ENCODE measurements around the gene DNAI2.
"Not testable (repeated sequence)": the region's sequence is repeated elsewhere in the genome, so short reads cannot be mapped to it uniquely, and the experiment has no call there.

Gene DNAI2

DNA sequence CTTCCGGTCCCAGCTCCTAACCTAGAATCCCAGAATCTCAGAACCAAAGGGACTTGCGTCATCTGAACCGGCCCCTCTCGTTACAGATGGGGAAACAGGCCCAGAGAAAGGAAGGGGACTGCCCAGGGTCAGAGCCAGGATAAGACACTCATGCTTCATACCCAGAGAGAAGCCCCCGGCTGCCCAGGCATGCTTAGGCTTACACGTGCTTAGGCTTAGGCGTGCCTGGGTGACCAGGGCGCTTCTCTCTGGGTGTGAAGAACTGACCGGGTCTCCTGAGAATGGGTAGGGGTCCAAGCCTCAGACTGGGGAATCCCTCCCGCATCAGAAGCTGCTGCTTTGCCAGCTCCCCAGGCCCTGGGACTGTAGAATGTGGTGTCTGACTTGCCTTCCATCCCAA, 29.9 kb upstream of the DNAI2 start:
- Histone ChIP-seq H3K4me3 (no peak overlapping the region), H3K27ac (no peak overlapping the region)

DNA sequence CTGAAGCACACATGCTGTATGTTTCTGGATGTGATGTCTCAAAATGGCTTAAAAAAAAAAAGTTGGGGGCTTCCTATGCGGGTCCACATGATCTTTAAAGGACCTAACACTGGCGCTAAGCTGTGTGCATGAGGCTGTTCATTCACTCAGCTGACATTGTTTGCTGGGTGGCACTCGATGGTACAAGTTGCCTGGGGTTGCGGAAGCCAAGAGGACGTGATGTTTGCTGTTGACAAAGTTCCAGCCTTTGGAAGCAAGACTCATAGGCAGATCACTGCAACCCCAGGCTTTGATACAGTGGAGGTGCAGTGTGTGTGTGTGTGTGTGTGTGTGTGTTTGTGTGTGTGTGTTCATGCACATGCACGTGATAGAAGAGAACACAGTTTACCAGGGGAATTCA, 29.5 kb upstream of the DNAI2 start:
- H3K27ac ChIP-seq = no peak overlapping the region
- no peak overlapping the region for H3K4me3 ChIP-seq

DNA sequence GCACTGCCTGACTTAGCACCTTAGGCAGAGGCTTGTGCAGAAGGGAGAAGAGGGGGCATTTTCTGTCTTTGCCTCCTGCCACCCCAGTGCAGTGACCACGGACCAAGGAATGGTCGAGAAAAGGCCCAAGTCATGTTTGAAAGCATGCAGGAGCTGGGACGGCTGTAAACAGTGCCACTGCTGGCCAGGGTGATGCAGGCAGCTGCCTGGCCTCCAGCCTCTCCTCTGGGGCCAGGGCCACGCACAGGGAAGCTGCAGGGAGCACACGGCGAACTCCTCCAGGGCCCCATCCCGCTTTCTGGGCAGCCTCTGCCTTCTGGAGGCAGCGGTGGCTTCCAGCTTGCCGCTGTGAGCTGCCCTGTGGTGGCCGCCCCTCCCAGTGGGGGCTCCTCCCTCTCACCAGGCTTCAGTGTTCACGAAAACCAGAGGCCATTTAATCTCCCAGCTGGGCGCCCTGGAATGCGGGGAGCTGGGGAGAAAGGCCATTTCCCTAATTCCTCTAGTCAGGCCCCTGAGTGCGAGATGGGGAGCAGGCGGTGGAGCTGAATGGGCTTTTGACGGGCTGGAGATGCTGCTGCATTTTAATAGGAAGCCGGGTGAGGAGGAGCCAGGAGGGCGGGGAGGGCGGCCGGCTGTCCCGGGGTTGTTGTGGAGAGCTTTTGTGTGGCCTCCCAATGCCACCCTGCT, 28.7 kb upstream of the DNAI2 start:
- H3K27ac ChIP-seq = peak overlapping the region in 1 of 21 experiments; percentile 60
- no peak overlapping the region for H3K4me3 ChIP-seq

DNA sequence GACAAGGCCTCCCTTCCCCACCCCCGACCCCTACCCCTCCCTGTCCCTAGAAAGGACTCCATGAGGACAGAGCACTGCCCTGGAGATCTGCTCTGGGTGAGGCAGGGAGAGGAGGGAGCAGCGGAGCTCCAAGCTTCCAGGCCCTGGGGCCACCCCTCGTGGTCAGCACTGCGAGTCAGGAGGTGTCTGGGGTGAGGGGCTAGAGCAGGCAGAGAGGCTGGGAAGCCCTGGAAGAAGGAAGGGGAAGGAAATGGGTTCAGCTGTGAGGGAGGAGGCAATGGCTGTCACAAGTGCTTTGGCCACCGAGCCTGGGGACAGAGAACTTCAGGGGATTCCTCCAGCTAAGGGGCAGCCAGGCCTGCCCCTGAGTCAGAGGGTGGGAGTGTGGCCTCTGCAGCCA, 28.2 kb upstream of the DNAI2 start:
- Histone ChIP-seq H3K4me3 (no peak overlapping the region), H3K27ac (peak overlapping the region in 2 of 21 experiments; percentile 28 to 60)

DNA sequence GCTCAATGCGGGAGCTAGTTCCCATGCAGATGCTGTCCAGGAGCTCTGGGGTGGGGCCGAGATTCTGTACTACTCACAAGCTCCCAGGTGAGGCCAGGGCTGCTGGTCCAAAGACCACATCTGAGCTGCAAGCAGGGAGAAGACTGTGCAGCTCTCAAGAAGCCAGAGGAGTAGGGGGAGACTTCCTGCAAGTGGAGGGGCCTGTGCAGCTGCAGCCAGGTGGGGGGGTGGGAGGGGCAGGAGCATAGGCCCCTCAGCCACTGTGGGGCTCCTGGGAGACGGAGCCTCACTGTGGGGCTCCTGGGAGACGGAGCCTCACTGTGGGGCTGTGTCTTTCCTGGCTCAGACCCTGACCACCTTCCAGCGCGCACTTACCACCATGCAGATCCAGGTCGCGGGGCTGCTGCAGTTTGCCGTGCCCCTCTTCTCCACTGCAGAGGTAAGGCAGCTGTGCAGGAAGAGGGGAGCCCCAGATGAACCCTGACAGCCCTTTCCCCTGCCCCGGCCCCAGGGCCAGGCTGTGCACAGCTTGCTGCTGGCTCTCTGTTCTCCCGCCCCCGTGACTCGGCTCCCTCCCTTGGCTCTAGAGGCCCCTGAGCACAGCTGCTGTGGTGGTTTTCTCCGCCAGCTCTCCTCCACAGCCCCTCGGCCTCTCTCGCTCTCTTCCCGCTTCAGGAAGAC, 24.3 kb upstream of the DNAI2 start:
- no peak overlapping the region for H3K4me3 ChIP-seq
- H3K27ac ChIP-seq = no peak overlapping the region

DNA sequence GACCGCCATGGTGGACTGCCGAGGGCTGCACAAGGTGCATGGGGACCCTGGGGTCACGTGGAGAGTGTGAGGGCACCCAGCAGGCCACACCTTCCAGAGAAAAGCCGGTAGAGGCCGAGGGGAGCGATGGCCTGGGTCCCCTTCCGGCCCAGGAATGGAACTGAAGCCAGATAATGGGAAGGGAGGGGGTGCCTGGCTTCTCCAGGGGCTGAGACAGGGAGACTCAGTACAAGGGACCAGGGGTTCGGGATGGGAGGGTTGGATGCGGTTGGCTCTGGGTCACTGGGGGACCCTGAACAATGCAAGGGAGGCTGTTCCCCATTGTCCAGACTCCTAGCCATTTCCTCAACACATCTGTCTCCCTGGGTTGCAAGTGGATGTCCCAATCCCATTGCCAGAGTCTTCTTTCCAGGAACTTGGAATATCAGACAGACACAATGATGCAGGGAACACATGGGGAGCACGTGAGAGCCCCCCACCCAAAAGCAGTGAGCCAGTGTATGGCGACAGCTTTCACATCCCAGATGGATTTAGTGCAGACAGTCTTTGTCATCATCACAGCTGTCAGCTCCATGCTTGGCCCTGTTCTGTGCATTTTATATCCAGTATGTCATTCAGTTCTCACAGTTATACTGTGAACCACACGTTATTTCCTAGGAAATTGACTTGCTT, 23.6 kb upstream of the DNAI2 start:
- Histone ChIP-seq H3K27ac (no peak overlapping the region), H3K4me3 (no peak overlapping the region)

DNA sequence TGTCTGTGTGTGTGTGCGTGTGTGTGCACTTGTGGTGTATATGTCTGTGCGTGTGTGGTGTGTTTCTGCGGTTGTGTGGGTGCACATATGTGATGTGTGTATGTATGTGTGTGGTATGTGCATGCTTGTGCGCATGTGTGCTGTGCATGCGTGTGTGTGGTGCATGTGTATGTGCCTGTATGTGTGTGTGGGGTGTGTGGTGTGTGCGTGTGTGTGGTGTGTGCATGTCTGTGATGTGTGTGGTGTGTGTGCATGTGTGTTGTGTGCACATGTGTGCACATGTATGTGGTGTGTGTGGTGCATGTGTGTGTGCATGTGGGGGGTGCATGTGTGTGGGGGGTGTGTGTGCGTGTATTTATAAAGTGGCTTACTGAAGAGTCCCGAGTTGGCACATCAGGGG, 23.0 kb upstream of the DNAI2 start:
- Histone ChIP-seq H3K27ac (no peak overlapping the region), H3K4me3 (no peak overlapping the region)

DNA sequence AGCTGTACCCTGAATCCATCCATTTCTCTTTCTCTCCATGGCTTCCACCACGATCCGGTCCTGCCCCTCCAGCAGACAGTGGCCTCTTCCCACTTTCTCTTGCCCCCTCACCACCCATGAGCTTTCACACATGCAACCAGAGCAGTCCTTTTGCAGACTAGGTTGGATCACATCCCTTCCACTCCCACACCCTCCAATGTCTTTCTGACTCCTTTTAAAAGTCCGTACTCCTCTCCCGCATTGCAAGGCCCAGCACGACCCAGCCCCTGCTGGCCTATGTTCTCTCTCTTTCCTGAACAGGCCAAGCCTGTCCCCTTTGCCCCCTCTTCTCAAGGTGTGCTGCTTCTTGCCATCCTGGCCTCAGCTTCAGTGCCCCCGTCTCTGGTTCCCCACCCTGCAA, 22.5 kb upstream of the DNAI2 start:
- no peak overlapping the region for H3K4me3 ChIP-seq
- H3K27ac ChIP-seq = no peak overlapping the region

DNA sequence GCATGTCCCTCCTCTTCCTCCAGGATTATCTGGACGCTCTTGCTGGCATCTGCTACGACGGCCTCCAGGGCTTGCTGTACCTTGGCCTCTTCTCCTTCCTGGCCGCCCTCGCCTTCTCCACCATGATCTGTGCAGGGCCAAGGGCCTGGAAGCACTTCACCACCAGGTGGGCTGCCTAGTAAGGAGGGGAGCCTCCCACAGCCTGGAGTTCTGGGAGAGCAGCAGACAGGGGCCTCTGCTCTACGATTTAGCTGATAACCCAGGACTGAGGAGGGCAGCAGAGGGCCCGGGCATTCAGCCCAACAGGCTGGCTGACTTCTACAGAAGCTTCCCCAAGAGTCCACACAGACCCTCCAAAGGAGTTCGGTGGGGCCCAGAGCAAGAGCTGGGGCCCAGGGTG, 21.8 kb upstream of the DNAI2 start:
- Histone ChIP-seq H3K4me3 (no peak overlapping the region), H3K27ac (no peak overlapping the region)

DNA sequence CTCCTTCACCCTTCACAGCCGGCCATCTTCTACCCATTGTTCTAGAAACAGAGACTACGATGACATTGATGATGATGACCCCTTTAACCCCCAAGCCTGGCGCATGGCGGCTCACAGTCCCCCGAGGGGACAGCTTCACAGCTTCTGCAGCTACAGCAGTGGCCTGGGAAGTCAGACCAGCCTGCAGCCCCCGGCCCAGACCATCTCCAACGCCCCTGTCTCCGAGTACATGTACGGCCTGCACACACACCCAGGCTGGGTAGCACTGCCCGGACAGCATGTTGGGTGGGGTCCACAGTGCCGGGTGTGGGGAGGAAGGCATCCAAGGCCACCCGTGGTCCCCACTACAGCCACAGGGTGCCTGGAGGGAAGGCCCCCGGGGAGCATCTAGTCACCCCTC, 21.0 kb upstream of the DNAI2 start:
- H3K27ac ChIP-seq = no peak overlapping the region

DNA sequence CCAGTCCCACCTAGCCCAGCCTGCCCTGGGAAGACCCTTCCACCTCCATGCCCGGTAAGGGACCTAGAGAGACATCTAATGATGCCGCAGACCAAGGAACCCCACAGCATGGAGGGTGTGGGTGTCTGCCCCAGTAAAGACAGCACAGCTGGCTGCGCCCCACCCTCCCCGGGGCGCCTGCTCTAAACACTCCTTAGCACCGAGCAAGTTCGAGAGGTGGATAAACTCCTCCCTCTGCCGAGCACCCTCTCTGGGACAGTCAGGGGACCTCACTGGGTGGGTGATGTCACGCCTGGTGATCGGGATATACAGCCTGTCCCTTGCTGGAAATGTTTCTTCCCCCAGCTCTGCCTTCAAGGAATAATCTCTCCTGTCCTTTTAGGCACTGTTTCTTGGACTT, 16.7 kb upstream of the DNAI2 start:
- Histone ChIP-seq H3K4me3 (no peak overlapping the region), H3K27ac (no peak overlapping the region)

More for the DNA sequence above, 21.0 kb upstream of the DNAI2 start:
- no peak overlapping the region for H3K4me3 ChIP-seq

DNA sequence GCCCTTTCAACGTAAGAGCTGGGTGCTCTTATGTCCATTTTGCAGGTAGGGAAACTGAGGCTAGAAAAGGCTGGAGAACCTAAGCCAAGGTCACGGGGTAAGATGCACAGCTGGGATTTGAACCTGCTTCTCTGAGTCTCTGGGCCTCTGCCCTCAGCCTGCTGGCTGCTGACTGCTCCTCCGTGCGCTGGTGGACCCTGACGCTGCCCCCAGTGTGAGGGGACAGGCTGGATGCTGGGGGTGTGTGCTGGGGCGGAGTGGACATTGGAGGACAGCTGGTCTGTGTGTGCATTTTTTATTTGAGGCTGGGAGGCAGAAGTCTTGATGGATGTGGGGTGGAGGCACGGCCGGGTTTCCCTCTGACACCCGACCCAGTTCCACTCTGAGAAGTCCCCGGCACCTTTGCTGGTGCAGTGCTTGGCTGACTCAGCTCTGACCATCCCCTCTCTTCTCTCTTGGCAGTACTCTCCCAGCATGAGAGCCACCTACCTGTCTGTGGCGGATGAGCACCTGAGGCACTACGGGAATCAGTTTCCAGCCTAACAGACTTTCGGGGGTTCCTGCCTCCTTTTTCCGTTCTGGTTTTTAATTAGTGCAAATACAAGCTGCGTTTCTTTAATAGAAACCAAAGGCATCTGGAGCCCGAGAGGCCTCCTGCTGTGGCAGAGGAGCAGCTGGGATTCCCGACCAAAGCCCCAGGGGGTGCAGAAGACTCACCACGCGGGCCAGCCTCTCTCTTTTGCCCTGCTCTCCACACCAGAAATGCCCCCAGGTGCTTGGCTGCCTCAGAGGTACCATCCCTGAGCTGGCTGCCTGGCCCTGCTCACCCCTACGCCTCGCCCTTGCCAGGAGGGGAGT, 14.1 kb upstream of the DNAI2 start:
- Histone ChIP-seq H3K4me3 (no peak overlapping the region), H3K27ac (no peak overlapping the region)

DNA sequence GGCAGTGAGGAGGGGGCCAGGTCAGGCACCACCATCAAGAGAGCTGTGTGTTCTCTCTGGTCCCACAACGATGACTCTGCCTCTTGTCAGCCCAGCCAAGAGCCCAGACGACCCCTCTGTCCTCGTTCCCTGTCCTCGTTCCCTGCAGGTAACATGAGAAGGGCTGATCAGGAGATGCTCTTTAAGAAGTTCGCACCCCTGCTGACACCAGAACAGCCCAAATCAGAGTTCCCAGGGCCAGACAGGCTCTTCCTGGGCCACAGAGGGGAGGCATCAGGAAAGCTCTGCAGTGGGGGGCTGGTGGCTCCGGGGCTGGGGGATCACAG, 13.5 kb upstream of the DNAI2 start:
- Histone ChIP-seq H3K27ac (no peak overlapping the region), H3K4me3 (no peak overlapping the region)

DNA sequence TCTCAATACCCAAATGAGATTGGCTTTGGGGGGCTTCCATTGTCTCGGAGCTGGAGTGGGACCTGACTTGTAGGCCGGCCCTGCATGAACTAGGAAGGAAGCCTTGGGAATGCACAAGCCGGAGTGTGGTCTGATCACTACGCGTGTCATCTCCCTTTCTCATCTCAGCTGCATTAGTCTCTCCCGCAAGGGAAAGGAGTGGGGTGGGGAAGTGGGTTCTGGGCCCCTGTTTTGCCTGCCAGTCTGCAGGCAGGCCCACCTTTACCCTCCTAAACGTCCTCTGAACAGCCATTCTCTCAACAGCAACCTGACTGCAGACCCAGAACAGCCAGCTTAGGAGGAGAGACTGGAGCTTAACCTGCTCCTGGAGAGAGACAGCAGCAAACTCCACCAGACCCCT, 11.4 kb upstream of the DNAI2 start:
- H3K4me3 ChIP-seq = no peak overlapping the region
- no peak overlapping the region for H3K27ac ChIP-seq

DNA sequence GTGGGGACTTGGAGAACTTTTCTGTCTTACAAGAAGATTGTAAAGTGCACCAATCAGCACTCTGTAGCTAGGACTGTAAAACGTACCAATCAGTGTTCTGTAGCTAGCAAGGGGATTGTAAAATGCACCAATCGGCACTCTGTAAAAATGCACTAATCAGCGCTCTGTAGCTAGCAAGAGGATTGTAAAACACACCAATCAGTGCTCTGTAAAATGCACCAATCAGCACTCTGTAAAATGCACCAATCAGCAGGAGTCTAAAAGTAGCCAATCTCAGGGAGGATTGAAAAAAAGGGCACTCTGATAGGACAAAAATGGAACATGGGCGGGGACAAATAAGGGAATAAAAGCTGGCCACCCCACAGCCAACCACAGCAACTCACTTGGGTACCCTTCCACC, 7.0 kb upstream of the DNAI2 start:
- not testable (repeated sequence) for H3K27ac ChIP-seq, H3K4me3 ChIP-seq

DNA sequence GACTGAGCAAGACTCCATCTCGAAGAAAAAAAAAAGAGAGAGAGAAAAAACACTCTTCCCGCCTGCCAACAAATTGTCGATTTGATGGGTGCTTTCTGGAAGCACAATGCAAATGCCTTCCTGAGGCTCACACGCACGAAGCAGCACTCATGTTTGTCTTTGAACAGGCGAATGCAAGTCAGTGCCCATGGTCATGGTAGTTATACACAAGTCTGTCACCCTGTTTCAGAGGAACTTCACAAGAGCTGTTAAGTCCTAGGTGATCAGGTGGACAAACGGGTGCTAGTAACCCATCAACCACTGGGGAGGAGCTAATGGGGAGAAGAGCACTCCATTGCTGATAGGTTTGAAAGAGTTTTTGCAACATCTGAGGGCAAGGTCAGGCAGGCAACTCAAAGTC, 6.5 kb upstream of the DNAI2 start:
- H3K27ac ChIP-seq = no peak overlapping the region

DNA sequence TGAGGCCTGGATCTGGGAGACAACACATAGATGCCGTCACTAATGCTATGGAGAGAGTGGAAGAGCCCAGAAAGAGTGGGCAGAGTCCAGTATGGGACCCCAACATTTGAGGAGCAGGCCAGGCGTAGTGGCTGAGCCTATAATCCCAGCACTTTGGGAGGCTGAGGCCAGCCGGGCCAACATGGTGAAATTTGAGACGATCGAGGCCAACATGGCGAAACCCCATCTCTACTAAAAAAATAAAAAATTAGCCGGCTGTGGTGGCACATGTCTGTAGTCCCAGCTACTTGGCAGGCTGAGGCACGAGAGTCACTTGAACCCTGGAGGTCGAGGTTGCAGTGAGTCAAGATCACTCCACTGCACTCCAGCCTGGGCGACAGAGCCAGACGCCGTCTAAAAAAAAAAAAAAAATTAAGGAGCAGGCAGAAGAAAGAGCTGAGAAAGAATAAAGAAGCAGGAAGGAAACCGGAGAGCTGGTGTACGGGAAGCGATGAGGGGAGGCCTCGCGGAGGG, 6.0 kb upstream of the DNAI2 start:
- no peak overlapping the region for H3K4me3 ChIP-seq
- H3K27ac ChIP-seq = no peak overlapping the region

More for the DNA sequence above, 6.5 kb upstream of the DNAI2 start:
- H3K4me3 ChIP-seq = no peak overlapping the region

DNA sequence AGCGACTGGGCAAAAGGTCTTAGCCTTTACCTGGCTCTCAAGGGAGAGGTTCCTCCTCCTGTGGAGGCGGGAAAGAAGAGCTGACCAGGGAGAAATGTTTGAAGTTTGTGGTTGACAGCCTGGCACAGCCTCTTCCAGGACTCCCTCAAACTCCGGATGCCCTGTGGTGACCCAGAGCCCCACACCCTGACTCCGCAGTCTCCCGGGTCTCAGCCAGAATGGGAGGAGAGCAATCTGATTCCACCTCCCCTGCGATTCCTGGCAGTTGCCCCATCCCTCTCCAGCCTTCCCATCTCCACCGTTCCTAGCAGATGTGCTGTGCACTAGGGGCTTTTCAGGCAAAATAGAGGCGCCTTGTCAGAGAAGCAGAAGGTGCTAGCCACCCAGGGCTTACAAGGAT, 5.5 kb upstream of the DNAI2 start:
- no peak overlapping the region for H3K27ac ChIP-seq
- H3K4me3 ChIP-seq = no peak overlapping the region

DNA sequence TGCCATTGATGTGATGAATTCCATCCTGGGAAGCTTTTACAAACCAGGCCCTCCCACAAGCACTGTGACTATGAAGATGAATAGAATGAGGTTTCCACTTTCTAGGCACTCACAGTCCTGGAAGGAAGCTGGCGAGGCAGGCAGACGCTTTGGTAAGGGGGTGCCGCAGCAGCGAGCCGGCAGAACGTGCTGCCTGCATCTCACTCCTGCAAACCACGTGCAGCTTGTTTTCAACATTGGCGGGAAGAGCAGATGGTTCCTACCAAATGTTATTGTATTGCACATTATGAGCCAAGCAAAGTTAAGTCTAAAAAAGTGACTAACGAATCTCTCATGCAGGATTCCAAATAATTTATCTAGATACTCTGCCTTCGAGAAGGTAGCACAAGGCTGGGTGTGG, 3.7 kb upstream of the DNAI2 start:
- no peak overlapping the region for H3K27ac ChIP-seq
- no peak overlapping the region for H3K4me3 ChIP-seq

DNA sequence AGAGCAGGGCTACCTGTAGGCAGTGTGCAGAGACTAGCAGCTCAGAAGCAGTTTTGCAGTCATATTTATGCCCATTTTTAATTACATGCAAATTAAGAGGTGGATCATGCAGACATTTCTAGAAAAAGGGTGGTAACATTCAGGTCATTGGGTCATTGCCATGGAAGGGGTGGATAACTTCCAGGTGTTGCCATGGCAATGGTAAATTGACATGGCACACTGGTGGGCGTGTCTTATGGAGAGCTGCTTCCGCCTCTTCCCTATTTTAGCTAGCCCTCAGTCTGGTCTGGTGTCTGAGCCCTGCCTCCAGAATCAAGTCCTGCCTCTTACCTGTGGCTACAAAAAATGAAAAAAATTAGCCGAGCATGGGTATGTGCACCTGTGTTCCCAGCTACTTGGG, 2.8 kb upstream of the DNAI2 start:
- H3K27ac ChIP-seq = no peak overlapping the region
- H3K4me3 ChIP-seq = no peak overlapping the region
